Cardiac atrium fibroblast (primary cell): ENCODE data around the gene SLC2A9. TPM values are rescaled to one million over a fixed set of nuclear protein-coding genes. Genes with fewer than 3 reads are reported as not detected.

Experiments
- total RNA-seq: library from RNA; depleted of rRNA; stranded (reverse); fragments of >200 nt; gene quantifications from 2 replicates; pipeline ENCODE4 v1.2.3, GENCODE V29; 2015

SLC2A9 gene
- total RNA-seq: 4.0 and 11.5 TPM in 2 replicates

DNA sequence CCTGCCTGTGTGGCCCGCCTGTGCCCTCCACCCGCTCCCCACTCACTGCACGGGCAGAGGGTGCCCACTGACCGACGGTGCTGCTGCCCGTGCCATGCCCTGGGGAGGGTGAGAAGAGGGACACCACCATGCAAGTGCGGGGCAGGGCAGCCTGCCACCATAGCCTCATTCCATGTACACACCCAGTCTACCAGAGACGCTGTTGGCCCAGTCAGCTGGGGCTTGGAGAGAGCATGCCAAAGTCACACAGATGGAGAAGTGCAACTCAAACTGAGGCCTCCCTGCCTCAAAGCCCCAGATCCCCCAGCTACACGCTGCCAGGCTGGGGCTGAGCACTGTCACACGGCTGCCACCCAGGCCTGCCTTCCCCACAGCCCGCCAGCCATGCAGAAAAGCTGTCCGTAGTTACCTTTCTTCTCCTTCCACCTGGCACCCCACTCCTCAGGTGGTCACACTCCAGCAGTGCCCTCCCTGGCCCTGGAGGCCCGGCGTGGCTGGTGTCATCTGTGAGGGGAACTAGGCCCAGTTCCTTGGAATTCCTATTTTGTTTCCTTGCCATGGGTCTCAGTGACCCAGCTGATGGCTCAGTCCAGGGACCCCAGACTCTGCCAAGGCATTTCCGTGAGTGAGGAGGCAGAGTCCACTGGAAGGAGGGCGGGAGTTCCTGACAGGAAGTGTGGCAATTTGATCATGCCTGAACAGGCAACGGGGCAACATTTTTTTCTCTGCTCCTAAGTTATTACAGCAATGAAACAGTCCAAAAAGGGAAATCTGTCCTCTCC, at the start of gene SLC2A9:
Gene SLC2A9 (minus strand): TSS at position 627 of the 782 bp plus-strand sequence. CDS start 68 bp downstream, at position 559.

GRCh38 chr4:9781343-9782135, 239.8 kb downstream of the SLC2A9 start, which contains the start of gene DRD5:
Gene DRD5 (plus strand): TSS chr4:9781634. CDS start chr4:9782030, 396 bp downstream.

Other genes starting within 250 kb of the SLC2A9 start
- not detected in 2 replicates for gene DRD5, start 239.9 kb downstream of the SLC2A9 start, total RNA-seq
- 371 and 462 TPM in 2 replicates for gene WDR1, start 95.3 kb upstream of the SLC2A9 start, total RNA-seq